GM12891 (cell line): ENCODE measurements around the gene KCNT1. TPM values are rescaled to one million over a fixed set of nuclear protein-coding genes. Genes with fewer than 3 reads are reported as not detected.

Experiments used
- DNase-seq: peaks from one replicate; pipeline ENCODE4 v3.0.0; 2011; ENCODE audit warnings: low spot score; ENCODE audit not compliant: insufficient read length
- FAIRE-seq: peaks from 2 replicates; lab custom pipeline; 2011; peaks lifted over from hg19 to GRCh38; lab: Jason Lieb, UNC
- PAX5 ChIP-seq: IDR thresholded peaks from 2 replicates; pipeline ENCODE4 v1.6.1; 2011; ENCODE audit warnings: low read length, moderate library complexity, mild to moderate bottlenecking; ENCODE audit not compliant: insufficient read depth, severe bottlenecking
- POLR2A ChIP-seq: IDR thresholded peaks from 2 replicates; pipeline ENCODE4 v1.6.1; 2011; ENCODE audit warnings: low read depth, low read length, control low read depth
- POLR2AphosphoS5 ChIP-seq: IDR thresholded peaks from 2 replicates; pipeline ENCODE4 v1.6.1; 2011; ENCODE audit warnings: low read depth, low read length, control low read depth
- POU2F2 ChIP-seq: IDR thresholded peaks from 2 replicates; pipeline ENCODE4 v1.6.1; 2011; ENCODE audit warnings: low read depth, mild to moderate bottlenecking, control low read depth, low read length, moderate library complexity
- SPI1 ChIP-seq: IDR thresholded peaks from 2 replicates; pipeline ENCODE4 v1.6.1; 2011; ENCODE audit warnings: low read depth, low read length, control low read depth
- TAF1 ChIP-seq: IDR thresholded peaks from 2 replicates; pipeline ENCODE4 v1.6.1; 2011; ENCODE audit warnings: low read depth, low read length, control low read depth
- polyA plus RNA-seq: library from polyadenylated mRNA; unstranded; fragments of >200 nt; gene quantifications from one replicate; pipeline ENCODE4 v1.2.1, GENCODE V29; 2012; ENCODE audit warnings: low read depth, missing spikeins, inconsistent platforms; ENCODE audit not compliant: missing spikeins

Gene KCNT1
- polyA plus RNA-seq: 0.03 TPM

- DNase-seq (peak; percentile 99), FAIRE-seq (no peak)
- TF ChIP-seq POU2F2: no peak
- no peak for TF ChIP-seq SPI1
- no peak for TF ChIP-seq POLR2A
- no peak for TF ChIP-seq TAF1
- no peak for TF ChIP-seq POLR2AphosphoS5
- TF ChIP-seq PAX5: no peak
Observed at GRCh38 chr9:135701959-135702721, at the start of gene KCNT1. TSS of gene KCNT1 (plus strand) at chr9:135702185. CDS start at chr9:135702259, 74 bp downstream.

- no peak for TF ChIP-seq POLR2A
- no peak for TF ChIP-seq PAX5
- FAIRE-seq: no peak
- no peak for DNase-seq
Observed at GRCh38 chr9:135655317-135655716, 46.7 kb upstream of the KCNT1 start.

GRCh38 chr9:135657416-135657815 lies 44.6 kb upstream of the KCNT1 start:
- DNase-seq: no peak
- TF ChIP-seq POLR2AphosphoS5 (no peak), POLR2A (no peak), SPI1 (no peak), PAX5 (no peak), TAF1 (no peak), POU2F2 (no peak)
- no peak for FAIRE-seq

- FAIRE-seq (no peak), DNase-seq (no peak)
- no peak for TF ChIP-seq TAF1
- TF ChIP-seq SPI1: no peak
- no peak for TF ChIP-seq PAX5
- no peak for TF ChIP-seq POLR2A
- TF ChIP-seq POLR2AphosphoS5: no peak
- TF ChIP-seq POU2F2: no peak
Observed at GRCh38 chr9:135659252-135659651, 42.7 kb upstream of the KCNT1 start.

- FAIRE-seq (no peak), DNase-seq (no peak)
- TF ChIP-seq POLR2A (no peak), TAF1 (no peak), POU2F2 (no peak), POLR2AphosphoS5 (no peak), PAX5 (no peak), SPI1 (no peak)
Observed at GRCh38 chr9:135660407-135660806, 41.6 kb upstream of the KCNT1 start.

DNA sequence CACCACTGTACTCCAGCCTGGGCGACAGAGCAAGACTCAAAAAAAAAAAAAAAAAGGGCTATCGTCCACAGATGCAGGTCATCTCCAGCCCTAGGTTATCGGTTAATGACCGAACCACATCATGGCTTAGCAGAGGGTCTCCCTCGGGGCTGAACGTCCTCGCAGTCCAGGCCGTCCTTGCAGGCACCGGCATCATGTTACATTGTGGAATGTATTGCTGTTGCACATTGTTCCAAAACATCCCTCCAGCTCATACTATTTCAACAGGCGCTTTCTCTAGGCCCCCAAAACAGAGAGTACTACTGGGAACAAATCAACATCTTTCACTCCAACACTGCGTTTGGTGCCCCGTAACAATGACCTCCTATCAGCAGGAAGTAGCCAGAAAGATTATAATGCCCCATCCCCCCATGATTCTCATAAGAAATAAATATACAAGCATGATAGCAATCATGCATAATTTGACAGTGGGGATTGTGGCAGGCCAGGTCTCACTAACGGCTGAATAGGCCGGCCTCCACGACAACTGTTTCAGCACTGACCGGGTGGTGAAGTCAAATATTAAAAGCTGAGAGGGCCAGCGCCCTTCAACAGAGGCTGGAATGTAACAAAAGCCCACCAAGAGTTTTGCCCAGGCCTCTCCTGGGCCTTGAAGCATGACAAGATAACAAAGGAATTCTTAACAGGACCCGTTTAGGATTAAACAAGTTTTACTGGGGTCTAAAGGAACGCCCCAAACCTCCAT lies 40.0 kb upstream of the KCNT1 start:
- no peak for TF ChIP-seq POLR2A
- no peak for TF ChIP-seq PAX5
- no peak for TF ChIP-seq POLR2AphosphoS5
- no peak for TF ChIP-seq POU2F2
- TF ChIP-seq SPI1: no peak
- no peak for TF ChIP-seq TAF1
- DNase-seq (no peak), FAIRE-seq (no peak)

GRCh38 chr9:135662758-135663450 lies 39.1 kb upstream of the KCNT1 start, which contains the start of gene LCN9:
TSS of gene LCN9 (plus strand) at chr9:135663309. CDS start at chr9:135663322, 13 bp downstream.
- FAIRE-seq (no peak), DNase-seq (no peak)
- TF ChIP-seq POU2F2 (no peak), SPI1 (no peak), POLR2A (no peak), TAF1 (no peak), PAX5 (no peak), POLR2AphosphoS5 (no peak)

GRCh38 chr9:135663451-135663770 lies 38.6 kb upstream of the KCNT1 start:
- TF ChIP-seq POU2F2: no peak
- TF ChIP-seq SPI1: no peak
- no peak for TF ChIP-seq POLR2AphosphoS5
- no peak for TF ChIP-seq TAF1
- TF ChIP-seq PAX5: no peak
- TF ChIP-seq POLR2A: no peak
- no peak for FAIRE-seq
- no peak for DNase-seq

DNA sequence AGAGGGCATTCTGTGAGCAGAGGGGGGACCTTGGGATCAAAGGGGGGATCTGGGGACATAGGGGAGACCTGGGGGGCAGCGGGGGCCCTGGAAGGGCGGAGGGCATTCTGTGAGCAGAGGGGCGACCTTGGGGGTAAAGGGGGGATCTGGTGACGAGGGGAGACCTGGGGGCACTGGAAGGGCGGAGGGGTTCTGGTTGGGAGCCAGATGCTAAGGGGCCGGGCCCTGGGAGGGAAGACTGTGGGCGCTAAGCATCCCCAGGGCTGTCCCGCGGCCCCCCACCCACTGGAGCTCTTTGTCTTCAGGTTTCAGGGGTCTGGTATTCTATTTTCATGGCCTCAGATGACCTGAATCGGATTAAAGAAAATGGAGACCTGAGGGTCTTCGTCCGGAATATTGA lies 38.1 kb upstream of the KCNT1 start:
- FAIRE-seq: no peak
- no peak for DNase-seq
- no peak for TF ChIP-seq PAX5

DNA sequence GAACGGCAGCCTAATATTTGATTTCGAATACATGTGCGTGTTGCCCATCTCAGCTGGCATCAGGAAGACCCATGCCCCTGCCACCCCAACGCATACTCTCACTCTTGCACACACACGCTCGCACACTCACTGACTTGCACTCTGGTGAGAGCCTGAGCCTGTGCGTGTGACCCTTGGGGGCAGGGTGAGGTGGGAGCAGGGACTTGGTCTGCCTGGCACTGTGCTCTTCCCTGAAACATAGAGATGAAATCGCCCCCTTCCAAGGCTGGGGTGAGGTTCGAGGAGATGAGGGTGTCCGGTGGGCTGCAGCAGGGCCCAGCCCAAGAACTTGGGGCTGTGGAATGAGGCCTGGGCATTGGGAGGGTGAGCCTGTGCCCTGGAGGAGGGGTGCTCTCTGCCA lies 37.7 kb upstream of the KCNT1 start:
- no peak for FAIRE-seq
- TF ChIP-seq POLR2AphosphoS5 (no peak), PAX5 (no peak), POLR2A (no peak), POU2F2 (no peak), SPI1 (no peak), TAF1 (no peak)
- DNase-seq: no peak
